Mesenchymal stem cell (in vitro differentiated cells and primary cell): ENCODE results near the gene CBLN1.

Source experiments
- DNase-seq: peaks from one replicate; pipeline ENCODE4 v3.0.0-alpha.2; 2013
- H2AFZ ChIP-seq: one replicate; pipeline ENCODE4 v1.6.1; 2013; ENCODE audit warnings: low read depth, mild to moderate bottlenecking, control low read depth, inconsistent platforms, low read length, moderate library complexity
- H2AK5ac ChIP-seq: 2 replicates; pipeline ENCODE4 v1.6.1; 2013; ENCODE audit warnings: low read length, moderate library complexity, mild to moderate bottlenecking, inconsistent platforms; ENCODE audit not compliant: severe bottlenecking
- H2BK120ac ChIP-seq: one replicate; pipeline ENCODE4 v1.6.1; 2013; ENCODE audit warnings: low read depth, mild to moderate bottlenecking, inconsistent platforms, low read length, moderate library complexity
- H2BK12ac ChIP-seq, 2 experiments: one replicate each; pipeline ENCODE4 v1.6.1; 2013; ENCODE audit warnings: inconsistent platforms in 2 of 2, low read length in 2 of 2, mild to moderate bottlenecking in 2 of 2, moderate library complexity in 2 of 2, control low read depth in 1 of 2
- H2BK15ac ChIP-seq: one replicate; pipeline ENCODE4 v1.6.1; 2013; ENCODE audit warnings: mild to moderate bottlenecking, low read depth, inconsistent platforms; ENCODE audit not compliant: poor library complexity, severe bottlenecking
- H2BK5ac ChIP-seq: 2 replicates; pipeline ENCODE4 v1.6.1; 2013; ENCODE audit warnings: low read depth, mild to moderate bottlenecking, low read length, control low read depth, inconsistent platforms; ENCODE audit not compliant: poor library complexity, severe bottlenecking
- H3K14ac ChIP-seq, 2 experiments: one replicate each; pipeline ENCODE4 v1.6.1; 2013; ENCODE audit warnings: inconsistent platforms in 2 of 2, low read length in 2 of 2, control low read depth in 1 of 2, mild to moderate bottlenecking in 1 of 2, moderate library complexity in 1 of 2
- H3K18ac ChIP-seq, 2 experiments: one replicate each; pipeline ENCODE4 v1.6.1; 2013; ENCODE audit warnings: inconsistent platforms in 2 of 2, low read length in 2 of 2, control low read depth in 1 of 2, low read depth in 1 of 2, mild to moderate bottlenecking in 1 of 2
- H3K23ac ChIP-seq, 2 experiments: one replicate each; pipeline ENCODE4 v1.6.1; 2013; ENCODE audit warnings: inconsistent platforms in 2 of 2, low read length in 2 of 2, mild to moderate bottlenecking in 2 of 2, moderate library complexity in 2 of 2, control low read depth in 1 of 2
- H3K27ac ChIP-seq: 2 replicates; pipeline ENCODE4 v1.5.1; 2013; ENCODE audit warnings: mild to moderate bottlenecking, moderate library complexity, low read length, control low read depth, inconsistent platforms; ENCODE audit not compliant: poor library complexity, severe bottlenecking
- H3K27me3 ChIP-seq, 2 experiments: 2 replicates each; pipeline versions ENCODE4 v1.6.1 to v1.7.0; 2013; ENCODE audit warnings: low read length in 2 of 2, mild to moderate bottlenecking in 2 of 2, moderate library complexity in 2 of 2, control low read depth in 1 of 2, inconsistent platforms in 1 of 2; ENCODE audit not compliant: control insufficient read depth in 1 of 2, insufficient read depth in 1 of 2
- H3K36me3 ChIP-seq, 2 experiments: 2 replicates each; pipeline versions ENCODE4 v1.6.1 to v1.7.0; 2013; ENCODE audit warnings: low read length in 2 of 2, control low read depth in 1 of 2, inconsistent platforms in 1 of 2, low read depth in 1 of 2, mild to moderate bottlenecking in 1 of 2; ENCODE audit not compliant: insufficient read depth in 2 of 2, control insufficient read depth in 1 of 2
- H3K4ac ChIP-seq, 2 experiments: one replicate each; pipeline ENCODE4 v1.6.1; 2013; ENCODE audit warnings: inconsistent platforms in 2 of 2, low read length in 2 of 2, mild to moderate bottlenecking in 2 of 2, moderate library complexity in 2 of 2, control low read depth in 1 of 2, low read depth in 1 of 2
- H3K4me1 ChIP-seq: 2 replicates; pipeline ENCODE4 v1.6.1; 2013; ENCODE audit warnings: low read depth, low read length, control low read depth; ENCODE audit not compliant: control insufficient read depth, insufficient read depth
- H3K4me2 ChIP-seq: 2 replicates; pipeline ENCODE4 v1.6.1; 2013; ENCODE audit warnings: low read length, mild to moderate bottlenecking, inconsistent platforms; ENCODE audit not compliant: poor library complexity, severe bottlenecking
- H3K4me3 ChIP-seq, 2 experiments: 2 replicates each; pipeline versions ENCODE4 v1.5.1 to v1.7.0; 2013; ENCODE audit warnings: low read length in 2 of 2, mild to moderate bottlenecking in 2 of 2, control low read depth in 1 of 2, low read depth in 1 of 2; ENCODE audit not compliant: insufficient read depth in 1 of 2
- H3K79me1 ChIP-seq: replicated peaks from 2 replicates; pipeline ENCODE4 v1.6.1; 2013; ENCODE audit warnings: mild to moderate bottlenecking, control low read depth, low read length, inconsistent platforms; ENCODE audit not compliant: poor library complexity, severe bottlenecking
- H3K9ac ChIP-seq: 2 replicates; pipeline ENCODE4 v1.7.0; 2013; ENCODE audit warnings: mild to moderate bottlenecking, low read length, moderate library complexity
- H3K9me3 ChIP-seq: 2 replicates; pipeline ENCODE4 v1.7.0; 2013; ENCODE audit warnings: mild to moderate bottlenecking, low read length; ENCODE audit not compliant: control insufficient read depth
- H4K8ac ChIP-seq: one replicate; pipeline ENCODE4 v1.6.1; 2013; ENCODE audit warnings: inconsistent platforms, mild to moderate bottlenecking, low read length, moderate library complexity
- H4K91ac ChIP-seq: one replicate; pipeline ENCODE4 v1.6.1; 2013; ENCODE audit warnings: mild to moderate bottlenecking, low read length, inconsistent platforms
- WGBS: methylation state at CpG from one replicate; pipeline ENCODE4 v1.1.7; 2013; ENCODE audit warnings: mixed read lengths; 5-methylcytosine and 5-hydroxymethylcytosine counted together

CBLN1 gene

GRCh38 chr16:49280841-49281371, 732 bp downstream of the CBLN1 start:
- no peaks in the 10 kb centered on the region for H3K9me3 ChIP-seq
- no peak overlapping the region for H3K9ac ChIP-seq
- H2AFZ ChIP-seq: no peak overlapping the region
- no peak overlapping the region for H3K4me2 ChIP-seq
- no peak overlapping the region for H2AK5ac ChIP-seq
- H3K36me3 ChIP-seq: no peaks in the 10 kb centered on the region
- H3K4me3 ChIP-seq: no peak overlapping the region
- no peak overlapping the region for H2BK12ac ChIP-seq
- H3K27me3 ChIP-seq: peaks cover 82 to 88% of the 10 kb centered on the region in 2 experiments
- H2BK15ac ChIP-seq: no peak overlapping the region
- no peak overlapping the region for H4K8ac ChIP-seq
- DNase-seq: no peak
- 3% methylated on average over 27 of the region's 37 CpGs for WGBS
- no peaks in the 10 kb centered on the region for H3K79me1 ChIP-seq
- no peak overlapping the region for H3K14ac ChIP-seq
- H4K91ac ChIP-seq: no peak overlapping the region
- no peak overlapping the region for H2BK5ac ChIP-seq
- peaks cover 24% of the 10 kb centered on the region for H3K4me1 ChIP-seq
- H3K18ac ChIP-seq: no peak overlapping the region
- H2BK120ac ChIP-seq: no peak overlapping the region
- H3K23ac ChIP-seq: no peak overlapping the region
- no peak overlapping the region for H3K4ac ChIP-seq
- H3K27ac ChIP-seq: no peak overlapping the region

DNA sequence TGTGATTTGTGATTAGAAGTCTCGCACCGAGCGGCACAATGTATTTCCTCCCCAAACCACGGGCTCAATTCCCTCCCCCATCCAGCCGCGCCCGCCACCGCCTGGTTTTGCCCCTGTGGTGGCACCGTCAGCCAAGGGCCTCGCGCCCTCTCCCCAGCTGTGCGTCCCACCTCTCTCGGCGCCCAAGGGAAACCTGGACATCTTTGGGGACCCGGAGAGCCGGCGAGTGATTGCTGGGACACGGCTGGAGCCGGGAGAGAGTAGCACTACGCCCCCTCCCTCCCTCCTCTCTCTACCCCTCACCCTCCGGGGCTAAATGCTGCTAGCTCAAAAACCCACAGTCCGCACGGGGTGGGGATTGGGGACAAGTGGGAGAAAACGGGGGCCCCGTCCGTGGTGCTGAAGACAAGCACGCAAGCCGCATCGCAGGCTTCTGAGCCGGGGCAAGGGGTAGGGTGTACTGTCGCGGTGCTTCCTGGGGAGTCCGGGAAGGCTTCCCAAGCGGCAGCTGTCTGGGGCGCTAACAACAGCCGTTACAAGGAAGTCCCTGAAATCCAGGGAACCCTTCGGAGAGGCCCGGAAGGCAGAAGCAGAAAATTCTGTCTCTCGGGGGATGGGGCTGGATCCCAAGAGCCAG, 1.4 kb downstream of the CBLN1 start:
- no peak overlapping the region for H3K4me2 ChIP-seq
- H4K8ac ChIP-seq: no peak overlapping the region
- no peak overlapping the region for H3K18ac ChIP-seq
- no peak overlapping the region for H2AFZ ChIP-seq
- peaks cover 24% of the 10 kb centered on the region for H3K4me1 ChIP-seq
- no peak overlapping the region for H3K4ac ChIP-seq
- no peaks in the 10 kb centered on the region for H3K79me1 ChIP-seq
- 1% methylated on average over 30 of the region's 39 CpGs for WGBS
- no peak overlapping the region for H2AK5ac ChIP-seq
- no peak overlapping the region for H4K91ac ChIP-seq
- no peak overlapping the region for H3K4me3 ChIP-seq
- H3K9ac ChIP-seq: no peak overlapping the region
- no peak overlapping the region for H2BK120ac ChIP-seq
- no peak overlapping the region for H2BK12ac ChIP-seq
- DNase-seq: no peak
- no peak overlapping the region for H2BK5ac ChIP-seq
- peaks cover 89% of the 10 kb centered on the region in 2 experiments for H3K27me3 ChIP-seq
- H3K27ac ChIP-seq: no peak overlapping the region
- no peak overlapping the region for H3K23ac ChIP-seq
- H3K14ac ChIP-seq: no peak overlapping the region
- H2BK15ac ChIP-seq: no peak overlapping the region
- no peaks in the 10 kb centered on the region for H3K9me3 ChIP-seq
- no peaks in the 10 kb centered on the region for H3K36me3 ChIP-seq

DNA sequence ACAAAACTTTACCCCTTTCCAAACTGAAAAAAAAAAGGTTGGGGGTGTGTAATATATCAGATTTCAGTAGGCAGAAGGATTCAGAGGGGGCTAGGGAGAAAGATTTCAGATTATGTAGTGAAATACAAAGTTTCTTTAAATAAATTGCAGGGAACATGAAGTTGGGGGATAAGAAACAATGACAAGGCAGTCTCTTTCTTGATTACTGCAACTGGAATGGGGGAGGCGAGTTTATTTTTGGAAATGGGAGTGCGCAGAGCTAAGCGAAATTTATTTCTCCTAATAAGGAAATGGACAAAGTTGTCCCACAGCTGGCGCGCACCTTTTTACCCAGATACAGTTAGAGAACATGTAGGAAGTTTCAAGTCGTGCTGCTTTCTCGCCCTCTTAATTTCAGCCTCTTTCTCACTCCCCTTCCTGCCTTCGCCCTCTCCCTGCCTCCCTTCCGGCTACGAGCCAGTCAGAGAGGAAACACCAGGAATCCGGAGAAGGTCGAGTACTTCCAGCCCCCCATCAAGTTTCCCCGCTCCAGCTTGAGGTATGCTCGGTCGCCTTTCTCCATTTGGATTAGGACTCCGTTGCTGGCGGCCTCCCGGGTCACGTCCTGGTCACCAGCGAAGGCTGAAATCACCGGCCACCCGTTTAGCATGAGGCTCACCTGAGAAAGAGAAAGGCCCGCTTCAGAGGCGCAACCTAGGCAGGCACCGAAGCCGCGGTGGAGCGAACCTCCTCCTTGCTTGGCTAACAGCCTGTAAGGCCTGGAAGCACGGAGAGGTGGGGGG, 2.5 kb downstream of the CBLN1 start:
- DNase-seq: no peak
- no peak overlapping the region for H2BK5ac ChIP-seq

DNA sequence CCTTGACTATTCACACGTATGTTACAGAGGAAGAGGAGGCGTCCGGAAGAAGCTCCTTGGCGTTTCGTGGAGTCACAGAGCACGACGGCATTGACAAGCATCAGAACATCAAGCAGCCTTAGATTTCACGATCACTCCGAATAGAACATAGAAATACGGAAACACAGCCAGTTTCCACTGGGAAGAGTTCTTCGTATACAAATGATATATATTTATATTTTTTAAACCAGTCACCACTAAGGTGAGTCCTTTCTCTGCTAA, 3.1 kb downstream of the CBLN1 start:
- WGBS: 11% methylated on average over 7 of the region's 11 CpGs
- no peak overlapping the region for H4K91ac ChIP-seq
- no peak overlapping the region for H3K4ac ChIP-seq
- H3K18ac ChIP-seq: no peak overlapping the region
- H2BK15ac ChIP-seq: no peak overlapping the region
- H3K23ac ChIP-seq: no peak overlapping the region
- no peaks in the 10 kb centered on the region for H3K79me1 ChIP-seq
- H2AK5ac ChIP-seq: no peak overlapping the region
- no peak overlapping the region for H2AFZ ChIP-seq
- no peak overlapping the region for H3K4me2 ChIP-seq
- no peak overlapping the region for H3K9ac ChIP-seq
- no peak overlapping the region for H3K4me3 ChIP-seq
- H2BK5ac ChIP-seq: no peak overlapping the region
- peaks cover 5% of the 10 kb centered on the region for H3K9me3 ChIP-seq
- H4K8ac ChIP-seq: no peak overlapping the region
- no peaks in the 10 kb centered on the region for H3K36me3 ChIP-seq
- H2BK12ac ChIP-seq: no peak overlapping the region
- H3K14ac ChIP-seq: no peak overlapping the region
- no peak overlapping the region for H2BK120ac ChIP-seq
- no peak overlapping the region for H3K27ac ChIP-seq
- no peak for DNase-seq
- peaks cover 24% of the 10 kb centered on the region for H3K4me1 ChIP-seq
- H3K27me3 ChIP-seq: peaks cover 88 to 90% of the 10 kb centered on the region in 2 experiments

More for the DNA sequence above, 2.5 kb downstream of the CBLN1 start:
- Histone ChIP-seq H2AFZ (no peak overlapping the region), H2BK15ac (no peak overlapping the region), H3K4me1 (peaks cover 24% of the 10 kb centered on the region), H3K23ac (no peak overlapping the region), H3K9ac (no peak overlapping the region), H2AK5ac (no peak overlapping the region), H2BK12ac (no peak overlapping the region), H3K4me3 (no peak overlapping the region), H3K27me3 (peaks cover 88 to 90% of the 10 kb centered on the region in 2 experiments), H4K91ac (no peak overlapping the region), H4K8ac (no peak overlapping the region), H3K4me2 (no peak overlapping the region), H3K36me3 (no peaks in the 10 kb centered on the region), H3K14ac (no peak overlapping the region), H3K18ac (no peak overlapping the region), H2BK120ac (no peak overlapping the region), H3K9me3 (peaks cover 2% of the 10 kb centered on the region), H3K27ac (no peak overlapping the region), H3K79me1 (no peaks in the 10 kb centered on the region), H3K4ac (no peak overlapping the region)
- WGBS: 8% methylated on average over 29 of the region's 29 CpGs
